ENCODE data around the gene MEST.

The MEST gene

GRCh38 chr7:130458257-130458656, 33.6 kb upstream of the MEST start:
- TF ChIP-seq, protein P1, sequence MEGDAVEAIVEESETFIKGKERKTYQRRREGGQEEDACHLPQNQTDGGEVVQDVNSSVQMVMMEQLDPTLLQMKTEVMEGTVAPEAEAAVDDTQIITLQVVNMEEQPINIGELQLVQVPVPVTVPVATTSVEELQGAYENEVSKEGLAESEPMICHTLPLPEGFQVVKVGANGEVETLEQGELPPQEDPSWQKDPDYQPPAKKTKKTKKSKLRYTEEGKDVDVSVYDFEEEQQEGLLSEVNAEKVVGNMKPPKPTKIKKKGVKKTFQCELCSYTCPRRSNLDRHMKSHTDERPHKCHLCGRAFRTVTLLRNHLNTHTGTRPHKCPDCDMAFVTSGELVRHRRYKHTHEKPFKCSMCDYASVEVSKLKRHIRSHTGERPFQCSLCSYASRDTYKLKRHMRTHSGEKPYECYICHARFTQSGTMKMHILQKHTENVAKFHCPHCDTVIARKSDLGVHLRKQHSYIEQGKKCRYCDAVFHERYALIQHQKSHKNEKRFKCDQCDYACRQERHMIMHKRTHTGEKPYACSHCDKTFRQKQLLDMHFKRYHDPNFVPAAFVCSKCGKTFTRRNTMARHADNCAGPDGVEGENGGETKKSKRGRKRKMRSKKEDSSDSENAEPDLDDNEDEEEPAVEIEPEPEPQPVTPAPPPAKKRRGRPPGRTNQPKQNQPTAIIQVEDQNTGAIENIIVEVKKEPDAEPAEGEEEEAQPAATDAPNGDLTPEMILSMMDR (conservative IDR thresholded peaks at IDR 0.05): no peak
- H3K27ac ChIP-seq: no peak overlapping the region

- TF ChIP-seq, protein P1 (conservative IDR thresholded peaks at IDR 0.05): no peak
- H3K27ac ChIP-seq: no peak overlapping the region
Measured at GRCh38 chr7:130461272-130461671, 30.6 kb upstream of the MEST start.

DNA sequence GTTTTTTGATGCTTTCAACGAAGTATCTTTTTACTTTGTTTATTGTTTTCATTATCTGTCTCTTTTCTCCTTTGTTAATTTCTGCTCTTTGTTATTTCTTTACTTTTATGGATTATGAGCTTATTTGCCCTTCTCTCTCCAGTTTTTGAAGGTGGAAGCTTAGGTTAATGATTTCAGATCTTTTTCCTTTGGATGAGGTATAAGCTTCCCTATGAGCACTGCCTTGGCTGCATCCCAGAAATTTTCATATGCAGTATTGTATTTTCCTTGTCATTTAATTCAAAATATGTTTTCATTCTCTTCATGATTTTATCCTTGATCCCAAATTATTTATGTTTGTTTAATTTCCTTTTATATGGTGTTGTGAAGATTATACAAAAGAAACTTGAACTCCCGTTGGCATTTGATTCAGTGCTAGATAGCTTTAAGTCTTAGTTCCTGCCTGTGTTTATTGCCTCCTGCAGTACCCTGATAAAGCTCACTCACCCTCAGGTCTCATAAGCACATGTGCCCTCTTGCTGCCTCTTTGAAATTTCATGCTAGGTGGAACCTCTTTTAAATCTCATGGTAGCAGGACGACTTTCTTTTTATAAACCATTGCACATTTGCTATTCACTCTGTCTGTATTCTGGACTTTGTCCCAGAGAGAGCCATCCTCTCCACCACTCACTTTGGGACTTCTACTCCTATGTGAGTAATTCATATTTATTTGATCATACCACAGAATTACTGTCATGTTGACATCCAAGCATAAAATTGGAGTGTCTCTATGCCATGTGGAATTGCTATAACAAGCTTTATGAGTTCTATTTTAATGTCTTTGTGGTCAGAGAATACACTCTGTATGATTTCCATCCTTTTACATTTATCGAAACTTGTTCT, 28.1 kb upstream of the MEST start:
- no peak overlapping the region for H3K27ac ChIP-seq
- TF ChIP-seq, protein P1 (conservative IDR thresholded peaks at IDR 0.05): no peak

- TF ChIP-seq, protein P1 (conservative IDR thresholded peaks at IDR 0.05): no peak
Measured at GRCh38 chr7:130468612-130469011, 23.3 kb upstream of the MEST start.

DNA sequence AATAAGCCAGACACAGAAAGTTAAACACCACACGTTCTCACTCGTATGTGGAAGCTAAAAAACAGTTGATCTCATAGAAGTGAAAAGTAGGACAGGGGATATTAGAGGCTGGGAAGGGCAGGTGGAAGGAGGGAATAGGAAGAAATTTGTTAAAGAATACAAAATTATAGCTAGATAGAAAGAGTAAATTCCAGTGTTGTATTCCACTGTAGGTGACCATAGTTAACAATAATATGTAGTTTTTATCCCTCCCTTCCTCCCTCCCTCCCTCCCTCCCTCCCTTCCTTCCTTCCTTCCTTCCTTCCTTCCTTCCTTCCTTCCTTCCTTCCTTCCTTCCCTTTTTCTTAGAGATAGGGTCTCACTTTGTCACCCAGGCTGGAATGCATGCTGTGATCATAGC, 19.9 kb upstream of the MEST start:
- H3K27ac ChIP-seq: no peak overlapping the region
- TF ChIP-seq, protein P1 (conservative IDR thresholded peaks at IDR 0.05): no peak

More at GRCh38 chr7:130468612-130469011, 23.3 kb upstream of the MEST start:
- no peak overlapping the region for H3K27ac ChIP-seq

GRCh38 chr7:130473289-130473688, 18.6 kb upstream of the MEST start:
- H3K27ac ChIP-seq: no peak overlapping the region
- TF ChIP-seq, protein P1 (conservative IDR thresholded peaks at IDR 0.05): no peak

- H3K27ac ChIP-seq: no peak overlapping the region
- TF ChIP-seq, protein P1 (conservative IDR thresholded peaks at IDR 0.05): no peak
Measured at GRCh38 chr7:130473876-130474275, 18.0 kb upstream of the MEST start.
